Upper lobe of left lung (tissue), 6 donors: ENCODE data around the gene AGAP1. TPM values are rescaled to one million over a fixed set of nuclear protein-coding genes. Genes with fewer than 3 reads are reported as not detected.

Experiments
- ATAC-seq, 2 donors: fragments of 200-7000 bp; cut with Tn5 transposase; one replicate each; pipeline ENCODE4 v1.9.1; 2022; ENCODE audit warnings: mild to moderate bottlenecking in 2 of 2, moderate library complexity in 2 of 2; ENCODE audit not compliant: low FRiP score in 2 of 2
- DNase-seq, 2 donors: peaks; one replicate each; pipeline ENCODE4 v3.0.0-alpha.2; 2019 to 2020
- H3K27ac ChIP-seq, 4 donors: fragments of 200-600 bp; sonication (generic); one replicate each; pipeline ENCODE4 v1.5.1; 2016 to 2019
- H3K27me3 ChIP-seq, 4 donors: fragments of 200-600 bp; sonication (generic); one replicate each; pipeline ENCODE4 v1.5.1; 2017 to 2019
- H3K36me3 ChIP-seq, 4 donors: fragments of 200-600 bp; sonication (generic); one replicate each; pipeline ENCODE4 v1.5.1; 2016 to 2019
- H3K4me1 ChIP-seq, 4 donors: fragments of 200-600 bp; sonication (generic); one replicate each; pipeline ENCODE4 v1.5.1; 2018 to 2019
- H3K4me3 ChIP-seq, 4 donors: fragments of 200-600 bp; sonication (generic); one replicate each; pipeline ENCODE4 v1.5.1; 2017 to 2019; ENCODE audit warnings: mild to moderate bottlenecking in 2 of 4, moderate library complexity in 1 of 4
- H3K9me3 ChIP-seq, 4 donors: fragments of 200-600 bp; sonication (generic); one replicate each; pipeline ENCODE4 v1.5.1; 2018 to 2019
- EP300 ChIP-seq, 4 donors: sonication (generic); formaldehyde crosslinking; IDR thresholded peaks; one replicate each; pipeline ENCODE4 v1.5.1; 2017; ENCODE audit warnings: antibody characterized with exemption in 4 of 4, control low read depth in 2 of 4
- POLR2A ChIP-seq, 4 donors: fragments of 450-650 bp; IDR thresholded peaks; one replicate each; pipeline ENCODE4 v1.5.1; 2016 to 2017; ENCODE audit warnings: antibody characterized with exemption in 4 of 4, mild to moderate bottlenecking in 2 of 4
- POLR2AphosphoS5 ChIP-seq, 2 donors: sonication (generic); formaldehyde crosslinking; IDR thresholded peaks; one replicate each; pipeline ENCODE4 v1.5.1; 2017; ENCODE audit warnings: antibody characterized with exemption in 2 of 2
- WGBS, 2 donors: methylation state at CpG; one replicate each; pipeline ENCODE4 v1.1.5; 2017 to 2018; 5-methylcytosine and 5-hydroxymethylcytosine counted together
- total RNA-seq, 6 donors: library from RNA; depleted of rRNA in 4 of 6; stranded (reverse); fragments of >200 nt in 4 of 6; gene quantifications; one replicate each; pipeline versions ENCODE4 v1.1.0 to v1.2.1, GENCODE V29; 2016 to 2021
- TF ChIP-seq, protein P1 (sequence below), 6 experiments: fragments of 450-650 bp in 4 of 6; fragments of 200-600 bp in 2 of 6; sonication (generic) in 2 of 6; IDR thresholded peaks; one replicate each; pipeline ENCODE4 v1.5.1; 2016 to 2019; ENCODE audit warnings: antibody characterized with exemption in 6 of 6
- donor health status: DM: no; HTN: no; CAD: no; lungs with moderate emphysema.
- donor health status: DM: no; HTN: yes; CAD: no; lungs with severe emphysema.

AGAP1 gene
- total RNA-seq, 6 donors from 2014 or later = 25.5 to 45.1 (median 30.7) TPM

DNA sequence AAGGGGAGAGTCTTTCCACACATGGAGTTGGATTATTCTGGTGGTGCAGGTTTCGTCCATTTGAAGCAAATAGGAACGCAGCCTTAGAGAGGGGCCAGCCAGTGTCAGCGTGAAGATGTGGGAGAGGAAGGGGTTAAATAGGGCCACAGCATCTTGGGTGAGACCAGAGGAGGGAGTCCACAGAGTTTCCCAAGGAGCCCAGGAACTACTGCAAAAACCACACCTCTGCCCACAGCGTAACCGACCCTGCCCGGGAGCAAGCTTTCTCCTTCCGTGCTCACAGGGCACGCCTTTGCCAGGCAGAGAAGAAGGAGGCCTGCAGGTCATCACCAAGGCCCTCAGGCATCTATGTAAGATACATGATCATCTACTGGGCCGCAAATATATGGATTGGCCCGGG, 314.5 kb downstream of the AGAP1 start:
- H3K36me3 ChIP-seq = peaks cover 0 to 57% (median 29%) of the 10 kb centered on the region in 4 donors
- H3K9me3 ChIP-seq = no peaks in the 10 kb centered on the region
- TF ChIP-seq EP300 (IDR thresholded peaks at IDR 0.05) = no peak
- TF ChIP-seq, protein P1, sequence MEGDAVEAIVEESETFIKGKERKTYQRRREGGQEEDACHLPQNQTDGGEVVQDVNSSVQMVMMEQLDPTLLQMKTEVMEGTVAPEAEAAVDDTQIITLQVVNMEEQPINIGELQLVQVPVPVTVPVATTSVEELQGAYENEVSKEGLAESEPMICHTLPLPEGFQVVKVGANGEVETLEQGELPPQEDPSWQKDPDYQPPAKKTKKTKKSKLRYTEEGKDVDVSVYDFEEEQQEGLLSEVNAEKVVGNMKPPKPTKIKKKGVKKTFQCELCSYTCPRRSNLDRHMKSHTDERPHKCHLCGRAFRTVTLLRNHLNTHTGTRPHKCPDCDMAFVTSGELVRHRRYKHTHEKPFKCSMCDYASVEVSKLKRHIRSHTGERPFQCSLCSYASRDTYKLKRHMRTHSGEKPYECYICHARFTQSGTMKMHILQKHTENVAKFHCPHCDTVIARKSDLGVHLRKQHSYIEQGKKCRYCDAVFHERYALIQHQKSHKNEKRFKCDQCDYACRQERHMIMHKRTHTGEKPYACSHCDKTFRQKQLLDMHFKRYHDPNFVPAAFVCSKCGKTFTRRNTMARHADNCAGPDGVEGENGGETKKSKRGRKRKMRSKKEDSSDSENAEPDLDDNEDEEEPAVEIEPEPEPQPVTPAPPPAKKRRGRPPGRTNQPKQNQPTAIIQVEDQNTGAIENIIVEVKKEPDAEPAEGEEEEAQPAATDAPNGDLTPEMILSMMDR (IDR thresholded peaks at IDR 0.05) = no peak
- no peak for TF ChIP-seq POLR2AphosphoS5 (IDR thresholded peaks at IDR 0.05)
- no peak for TF ChIP-seq POLR2A (IDR thresholded peaks at IDR 0.05)
- H3K4me1 ChIP-seq = no peaks in the 10 kb centered on the region
- no peaks in the 10 kb centered on the region for H3K27me3 ChIP-seq
- no peak overlapping the region for H3K4me3 ChIP-seq
- WGBS, 2 donors = 94 to 95% methylated on average over 10 of the region's 10 CpGs
- no peak overlapping the region for H3K27ac ChIP-seq
- DNase-seq = no peak
- ATAC-seq = no peak

DNA sequence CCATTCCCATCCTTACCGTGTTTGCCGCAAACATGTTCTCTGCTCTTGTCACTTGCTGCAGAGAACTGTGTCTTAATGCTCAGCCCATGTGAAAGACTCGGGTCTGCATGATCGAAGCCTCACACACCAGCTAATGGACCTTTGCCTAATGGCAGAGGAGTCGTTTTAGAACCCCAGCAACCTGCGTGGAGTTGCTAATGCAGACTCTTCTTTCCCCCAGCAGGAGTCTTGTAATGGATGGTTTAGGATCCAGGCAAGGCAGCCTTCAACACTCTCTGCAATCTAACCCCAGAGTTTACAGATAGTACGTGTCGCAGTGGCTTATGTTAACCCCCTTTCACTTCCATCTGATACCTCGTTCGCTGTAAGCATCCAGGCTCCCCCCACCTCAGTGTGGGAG, 316.4 kb downstream of the AGAP1 start:
- DNase-seq (no peak), ATAC-seq (no peak)
- H3K27ac ChIP-seq = no peak overlapping the region
- no peaks in the 10 kb centered on the region for H3K4me1 ChIP-seq
- 82 to 84% methylated on average over 10 of the region's 10 CpGs for WGBS, 2 donors
- H3K4me3 ChIP-seq = no peak overlapping the region
- no peaks in the 10 kb centered on the region for H3K27me3 ChIP-seq
- H3K9me3 ChIP-seq = no peaks in the 10 kb centered on the region
- peaks cover 0 to 57% (median 29%) of the 10 kb centered on the region in 4 donors for H3K36me3 ChIP-seq
- TF ChIP-seq, protein P1 (IDR thresholded peaks at IDR 0.05) = no peak

DNA sequence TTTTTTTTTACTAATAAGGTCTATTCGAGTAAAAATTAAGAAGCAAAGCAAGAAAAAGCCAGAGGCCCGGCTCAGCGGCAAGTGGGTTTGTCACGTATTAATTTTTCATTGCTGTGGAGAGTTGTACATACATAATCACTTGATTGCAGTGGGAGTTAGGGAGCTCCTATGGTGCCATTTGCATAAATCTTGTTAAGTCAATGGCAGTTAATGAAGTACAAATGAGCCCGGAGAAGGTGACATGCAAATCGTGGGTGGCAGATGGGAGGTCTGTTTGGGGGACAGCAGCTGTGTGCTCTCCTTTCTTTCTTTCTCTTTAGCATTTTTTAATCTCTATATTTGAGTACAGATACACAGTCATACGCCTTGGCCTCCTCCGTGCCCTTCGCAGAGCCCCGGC, 317.0 kb downstream of the AGAP1 start:
- no peak for ATAC-seq
- 89 to 94% methylated on average over 10 of the region's 10 CpGs for WGBS, 2 donors
- no peak overlapping the region for H3K27ac ChIP-seq

DNA sequence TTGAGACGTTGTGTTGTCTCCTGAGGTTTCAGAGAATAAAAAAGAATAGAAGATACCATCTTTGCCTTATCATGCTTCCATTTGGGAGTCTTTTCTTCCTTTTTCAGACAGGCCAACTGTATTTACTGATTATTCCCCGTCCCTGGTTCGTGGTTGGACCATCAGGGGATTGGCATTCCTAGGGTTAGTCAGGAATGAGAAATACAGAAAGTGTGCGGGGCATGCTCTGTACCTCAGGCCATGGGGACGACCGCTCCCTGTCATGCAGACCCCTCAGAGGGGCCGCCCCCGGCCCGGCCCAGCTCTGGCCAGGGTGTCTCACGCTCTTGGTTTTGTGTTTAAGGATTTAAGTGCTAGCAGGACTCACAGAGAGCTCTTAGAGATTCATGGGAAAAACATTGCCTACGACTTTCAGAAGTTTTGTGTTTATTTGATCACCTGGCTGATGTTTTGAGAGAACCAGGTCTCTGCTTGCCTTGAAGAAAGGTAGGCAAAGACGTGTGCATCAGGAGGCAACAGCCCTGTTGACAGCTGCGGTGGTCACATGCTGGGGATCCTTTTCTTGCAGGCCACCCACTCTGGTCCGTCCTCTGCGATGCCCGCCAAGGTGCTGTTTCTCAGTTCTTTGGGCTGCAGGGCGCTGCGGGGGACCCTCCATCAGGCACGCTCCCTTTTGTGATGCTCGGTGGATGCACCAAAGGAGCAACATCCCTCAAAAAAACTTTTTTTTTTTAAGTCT, 317.8 kb downstream of the AGAP1 start:
- 89 to 94% methylated on average over 20 of the region's 20 CpGs for WGBS, 2 donors
- DNase-seq = peak in 1 of 2 donors; percentile 70
- no peak for ATAC-seq

More for the DNA sequence above, 317.0 kb downstream of the AGAP1 start:
- Histone ChIP-seq H3K4me1 (no peaks in the 10 kb centered on the region), H3K4me3 (no peak overlapping the region), H3K9me3 (no peaks in the 10 kb centered on the region), H3K36me3 (peaks cover 0 to 57% (median 29%) of the 10 kb centered on the region in 4 donors), H3K27me3 (no peaks in the 10 kb centered on the region)
- DNase-seq = no peak
- TF ChIP-seq, protein P1 (IDR thresholded peaks at IDR 0.05) = no peak
- TF ChIP-seq EP300 (IDR thresholded peaks at IDR 0.05) (no peak), POLR2A (IDR thresholded peaks at IDR 0.05) (no peak), POLR2AphosphoS5 (IDR thresholded peaks at IDR 0.05) (no peak)

More for the DNA sequence above, 317.8 kb downstream of the AGAP1 start:
- H3K36me3 ChIP-seq = peaks cover 0 to 57% (median 29%) of the 10 kb centered on the region in 4 donors
- H3K9me3 ChIP-seq = no peaks in the 10 kb centered on the region
- no peaks in the 10 kb centered on the region for H3K4me1 ChIP-seq
- H3K27ac ChIP-seq = no peak overlapping the region
- H3K4me3 ChIP-seq = no peak overlapping the region
- no peaks in the 10 kb centered on the region for H3K27me3 ChIP-seq
- no peak for TF ChIP-seq EP300 (IDR thresholded peaks at IDR 0.05)
- TF ChIP-seq POLR2AphosphoS5 (IDR thresholded peaks at IDR 0.05) = no peak
- TF ChIP-seq, protein P1 (IDR thresholded peaks at IDR 0.05) = no peak
- TF ChIP-seq POLR2A (IDR thresholded peaks at IDR 0.05) = no peak
